Cardiac fibroblast (primary cell): ENCODE results near the gene IQGAP2.

Experiments used
- DNase-seq, 2 donors: peaks; one replicate each; pipeline versions ENCODE4 v3.0.0 to v3.0.0-alpha.2; 2010; ENCODE audit warnings: low read depth in 2 of 2
- H3K4me3 ChIP-seq, 2 donors: replicated peaks in 1 of 2; 1 replicate in 1 of 2; 2 replicates in 1 of 2; pipeline ENCODE4 v1.5.1; 2011; ENCODE audit warnings: low read depth in 2 of 2, low read length in 2 of 2, mild to moderate bottlenecking in 2 of 2, moderate library complexity in 1 of 2
- CTCF ChIP-seq: IDR thresholded peaks from one replicate; pipeline ENCODE4 v1.5.1; 2011; ENCODE audit warnings: low read depth, mild to moderate bottlenecking, low read length, inconsistent platforms

IQGAP2 gene

DNA sequence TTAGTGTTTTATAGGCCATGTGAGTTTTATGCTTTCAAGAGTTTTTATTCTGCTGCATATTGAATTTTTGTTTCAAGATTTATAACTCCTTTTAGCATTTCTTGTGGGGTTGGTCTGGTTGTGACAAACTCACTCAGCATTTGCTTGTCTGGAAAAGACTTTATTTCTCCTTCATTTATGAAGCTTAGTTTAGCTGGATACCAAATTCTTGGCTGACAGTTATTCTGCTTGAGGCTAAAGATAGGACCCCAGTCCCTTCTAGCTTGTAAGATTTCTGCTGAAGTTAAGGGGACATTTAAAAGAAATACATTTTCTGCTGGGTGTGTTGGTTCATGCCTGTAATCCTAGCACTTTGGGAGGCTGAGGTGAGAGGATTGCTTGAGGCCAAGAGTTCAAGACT, 36.8 kb downstream of the IQGAP2 start:
- no peak for DNase-seq
- H3K4me3 ChIP-seq: no peak overlapping the region
- TF ChIP-seq CTCF: no peak

DNA sequence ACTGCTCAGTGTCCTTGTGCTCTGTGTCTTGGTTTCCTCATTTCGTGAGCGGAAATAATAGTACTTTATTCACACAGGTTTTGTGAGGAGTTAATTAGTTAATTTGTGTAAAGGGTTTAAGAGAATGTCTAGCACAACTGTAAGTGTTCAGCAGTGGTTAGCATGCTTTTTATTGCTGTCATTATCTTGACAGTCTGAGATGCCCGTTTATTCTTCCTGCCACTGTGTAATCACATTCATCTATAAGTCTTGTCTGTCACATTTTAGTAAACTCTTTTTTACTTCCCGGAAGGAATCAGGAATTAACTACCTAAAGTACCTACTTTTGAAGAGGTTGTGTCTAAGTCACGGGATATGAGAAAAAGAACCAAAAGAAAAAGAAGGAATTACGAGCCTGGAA, 38.0 kb downstream of the IQGAP2 start:
- DNase-seq: no peak
- TF ChIP-seq CTCF: no peak
- no peak overlapping the region for H3K4me3 ChIP-seq

- H3K4me3 ChIP-seq: no peak overlapping the region
- DNase-seq: no peak
- no peak for TF ChIP-seq CTCF
Measured at GRCh38 chr5:76441890-76442673, 39.0 kb downstream of the IQGAP2 start.

GRCh38 chr5:76443066-76443800, 40.1 kb downstream of the IQGAP2 start:
- TF ChIP-seq CTCF: no peak
- no peak overlapping the region for H3K4me3 ChIP-seq
- DNase-seq: no peak

- no peak for TF ChIP-seq CTCF
- DNase-seq: no peak
- no peak overlapping the region for H3K4me3 ChIP-seq
Measured at GRCh38 chr5:76445063-76445462, 42.0 kb downstream of the IQGAP2 start.

GRCh38 chr5:76445830-76446229, 42.7 kb downstream of the IQGAP2 start:
- no peak for DNase-seq
- H3K4me3 ChIP-seq: no peak overlapping the region
- no peak for TF ChIP-seq CTCF
